Neural progenitor cell (in vitro differentiated cells): ENCODE results near the gene NKAIN1. TPM values are rescaled to one million over a fixed set of nuclear protein-coding genes. Genes with fewer than 3 reads are reported as not detected.

Source experiments
- DNase-seq: peaks from one replicate; pipeline ENCODE4 v3.0.0-alpha.2; 2016; ENCODE audit warnings: low spot score
- H2AFZ ChIP-seq: fragments of 200-600 bp; sonication (generic); replicated peaks from 2 replicates; pipeline ENCODE4 v1.6.1; 2016; ENCODE audit warnings: antibody characterized with exemption
- H3F3A ChIP-seq: fragments of 200-600 bp; sonication (generic); 2 replicates; pipeline ENCODE4 v1.6.1; 2016; ENCODE audit warnings: antibody characterized with exemption, low read depth
- H3K27ac ChIP-seq: fragments of 200-600 bp; sonication (generic); 2 replicates; pipeline ENCODE4 v1.5.1; 2016; ENCODE audit warnings: mild to moderate bottlenecking
- H3K27me3 ChIP-seq: fragments of 200-600 bp; sonication (generic); 2 replicates; pipeline ENCODE4 v1.6.1; 2016; ENCODE audit warnings: mild to moderate bottlenecking, moderate library complexity
- H3K36me3 ChIP-seq: fragments of 200-600 bp; sonication (generic); 2 replicates; pipeline ENCODE4 v1.5.1; 2016
- H3K4me1 ChIP-seq: fragments of 200-600 bp; sonication (generic); 2 replicates; pipeline ENCODE4 v1.6.1; 2016; ENCODE audit warnings: mixed run types
- H3K4me2 ChIP-seq: fragments of 200-600 bp; sonication (generic); 2 replicates; pipeline ENCODE4 v1.6.1; 2016
- H3K4me3 ChIP-seq: fragments of 200-600 bp; sonication (generic); 2 replicates; pipeline ENCODE4 v1.5.1; 2016
- H3K79me2 ChIP-seq: fragments of 200-600 bp; sonication (generic); 2 replicates; pipeline ENCODE4 v1.6.1; 2016; ENCODE audit warnings: low read depth
- H3K9ac ChIP-seq: fragments of 200-600 bp; sonication (generic); 2 replicates; pipeline ENCODE4 v1.6.1; 2016
- H3K9me3 ChIP-seq: fragments of 200-600 bp; sonication (generic); 2 replicates; pipeline ENCODE4 v1.5.1; 2016; ENCODE audit warnings: low read depth
- H4K20me1 ChIP-seq: fragments of 200-600 bp; sonication (generic); 2 replicates; pipeline ENCODE4 v1.6.1; 2016; ENCODE audit warnings: low read depth
- H3K27ac Mint-ChIP-seq: 3 replicates; pipeline ENCODE4 v1.8.0; 2021; ENCODE audit warnings: mixed read lengths
- H3K27me3 Mint-ChIP-seq: 2 replicates; pipeline ENCODE4 v1.8.0; 2022; ENCODE audit warnings: low read depth, mild to moderate bottlenecking, inconsistent platforms, moderate library complexity, mixed read lengths; ENCODE audit not compliant: insufficient read depth
- H3K36me3 Mint-ChIP-seq: 3 replicates; pipeline ENCODE4 v1.8.0; 2021; ENCODE audit warnings: mixed read lengths
- H3K4me1 Mint-ChIP-seq: 3 replicates; pipeline ENCODE4 v1.8.0; 2021; ENCODE audit warnings: mixed read lengths
- H3K4me3 Mint-ChIP-seq: 3 replicates; pipeline ENCODE4 v1.8.0; 2021; ENCODE audit warnings: mild to moderate bottlenecking, moderate library complexity, mixed read lengths
- H3K9me3 Mint-ChIP-seq: 3 replicates; pipeline ENCODE4 v1.8.0; 2020; ENCODE audit warnings: mixed read lengths
- EZH2 ChIP-seq: fragments of 200-600 bp; sonication (generic); IDR thresholded peaks from 2 replicates; pipeline ENCODE4 v1.6.1; 2017; ENCODE audit warnings: antibody characterized with exemption, mild to moderate bottlenecking, moderate library complexity
- EZH2phosphoT487 ChIP-seq: fragments of 200-600 bp; sonication (generic); IDR thresholded peaks from 2 replicates; pipeline ENCODE4 v1.6.1; 2017; ENCODE audit warnings: antibody characterized with exemption
- total RNA-seq: library from RNA; depleted of rRNA; stranded (reverse); fragments of >200 nt; gene quantifications from 2 replicates; pipeline ENCODE4 v1.2.3, GENCODE V29; 2015; ENCODE audit warnings: low replicate concordance
- TF ChIP-seq, protein P1 (sequence below): fragments of 200-600 bp; sonication (generic); IDR thresholded peaks from 2 replicates; pipeline ENCODE4 v1.5.1; 2017; ENCODE audit warnings: antibody characterized with exemption, mild to moderate bottlenecking

Gene NKAIN1
- total RNA-seq, 1 donor from 2014 or later: 14.5 TPM

DNA sequence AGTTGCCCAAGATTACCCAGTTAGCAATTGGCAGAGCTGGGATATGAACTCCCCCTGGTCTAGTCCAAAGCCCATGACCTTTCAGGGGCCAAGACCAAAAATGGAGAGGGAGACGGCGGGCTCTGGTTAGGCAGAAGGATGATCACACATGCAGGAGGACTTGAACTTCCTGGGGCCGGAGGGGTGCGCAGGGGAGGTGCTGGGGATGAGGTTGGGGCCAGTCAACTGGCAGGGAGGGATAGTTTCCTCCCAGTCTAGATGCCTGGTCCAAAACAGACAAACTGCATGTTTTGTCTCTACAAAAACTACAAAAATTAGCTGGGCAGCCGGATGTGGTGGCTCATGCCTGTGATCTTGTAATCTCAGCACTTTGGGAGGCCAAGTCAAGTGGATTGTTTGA lies 78.1 kb downstream of the NKAIN1 start:
- H3K4me2 ChIP-seq: no peak overlapping the region
- Mint-ChIP-seq H3K4me1 (peaks cover 6% of the 10 kb centered on the region), H3K9me3 (no peaks in the 10 kb centered on the region), H3K36me3 (no peaks in the 10 kb centered on the region), H3K27me3 (peaks cover 6% of the 10 kb centered on the region), H3K27ac (peak overlapping the region; percentile 78), H3K4me3 (no peak overlapping the region)
- H4K20me1 ChIP-seq: no peaks in the 10 kb centered on the region
- TF ChIP-seq EZH2 (no peak), EZH2phosphoT487 (no peak)
- TF ChIP-seq, protein P1, sequence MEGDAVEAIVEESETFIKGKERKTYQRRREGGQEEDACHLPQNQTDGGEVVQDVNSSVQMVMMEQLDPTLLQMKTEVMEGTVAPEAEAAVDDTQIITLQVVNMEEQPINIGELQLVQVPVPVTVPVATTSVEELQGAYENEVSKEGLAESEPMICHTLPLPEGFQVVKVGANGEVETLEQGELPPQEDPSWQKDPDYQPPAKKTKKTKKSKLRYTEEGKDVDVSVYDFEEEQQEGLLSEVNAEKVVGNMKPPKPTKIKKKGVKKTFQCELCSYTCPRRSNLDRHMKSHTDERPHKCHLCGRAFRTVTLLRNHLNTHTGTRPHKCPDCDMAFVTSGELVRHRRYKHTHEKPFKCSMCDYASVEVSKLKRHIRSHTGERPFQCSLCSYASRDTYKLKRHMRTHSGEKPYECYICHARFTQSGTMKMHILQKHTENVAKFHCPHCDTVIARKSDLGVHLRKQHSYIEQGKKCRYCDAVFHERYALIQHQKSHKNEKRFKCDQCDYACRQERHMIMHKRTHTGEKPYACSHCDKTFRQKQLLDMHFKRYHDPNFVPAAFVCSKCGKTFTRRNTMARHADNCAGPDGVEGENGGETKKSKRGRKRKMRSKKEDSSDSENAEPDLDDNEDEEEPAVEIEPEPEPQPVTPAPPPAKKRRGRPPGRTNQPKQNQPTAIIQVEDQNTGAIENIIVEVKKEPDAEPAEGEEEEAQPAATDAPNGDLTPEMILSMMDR: no peak
- H3K36me3 ChIP-seq: no peaks in the 10 kb centered on the region
- no peak overlapping the region for H3K9ac ChIP-seq
- H3K79me2 ChIP-seq: no peaks in the 10 kb centered on the region
- H3K27ac ChIP-seq: no peak overlapping the region
- DNase-seq: no peak
- H3K4me1 ChIP-seq: no peaks in the 10 kb centered on the region
- no peak overlapping the region for H2AFZ ChIP-seq
- no peaks in the 10 kb centered on the region for H3K27me3 ChIP-seq
- H3K4me3 ChIP-seq: no peak overlapping the region
- peaks cover 4% of the 10 kb centered on the region for H3F3A ChIP-seq
- H3K9me3 ChIP-seq: no peaks in the 10 kb centered on the region

DNA sequence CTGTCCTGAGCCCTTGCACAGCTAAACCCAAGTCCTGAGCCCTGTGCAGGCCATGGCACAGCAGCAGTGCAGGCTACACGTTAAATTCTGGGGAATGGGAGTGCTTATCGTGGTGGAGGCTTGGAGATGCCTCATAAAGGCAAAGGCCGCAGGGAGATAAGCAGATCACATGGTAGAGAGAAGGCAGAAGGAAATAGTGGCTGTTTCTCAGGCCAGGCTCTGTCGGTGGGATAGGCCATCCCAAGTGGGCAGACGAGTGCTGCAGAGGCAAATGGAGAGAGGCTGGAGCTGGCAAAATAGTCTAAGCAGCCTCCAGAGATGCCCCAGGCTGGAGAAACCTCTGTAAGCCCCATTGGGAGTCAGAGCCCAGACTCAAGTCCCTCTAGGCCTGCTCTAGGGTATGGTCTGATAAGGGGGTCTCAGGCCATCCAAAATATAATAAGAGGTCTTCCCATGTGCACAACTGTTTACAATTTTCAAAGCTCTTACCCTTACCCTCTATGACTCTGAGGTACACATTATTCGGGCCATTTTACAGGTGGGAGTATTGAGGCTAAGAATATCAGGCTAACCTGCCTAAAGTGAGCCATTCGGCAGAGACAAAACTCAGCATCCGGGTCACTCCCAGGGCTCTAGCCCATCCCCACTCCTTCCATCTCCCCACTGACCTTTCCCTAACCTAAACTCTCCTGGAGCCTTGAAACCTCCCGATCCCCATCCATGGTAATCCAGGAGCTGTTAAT lies 79.6 kb downstream of the NKAIN1 start:
- no peak overlapping the region for H3K4me2 ChIP-seq
- H3K27me3 ChIP-seq: no peaks in the 10 kb centered on the region
- Mint-ChIP-seq H3K4me3 (no peak overlapping the region), H3K9me3 (no peaks in the 10 kb centered on the region), H3K4me1 (peaks cover 9% of the 10 kb centered on the region), H3K27ac (peak overlapping the region; percentile 71), H3K27me3 (peaks cover 6% of the 10 kb centered on the region), H3K36me3 (no peaks in the 10 kb centered on the region)
- no peak for DNase-seq
- no peaks in the 10 kb centered on the region for H4K20me1 ChIP-seq
- H3K4me3 ChIP-seq: no peak overlapping the region
- H3K79me2 ChIP-seq: no peaks in the 10 kb centered on the region
- H3K9ac ChIP-seq: no peak overlapping the region
- H3K4me1 ChIP-seq: peaks cover 4% of the 10 kb centered on the region
- no peaks in the 10 kb centered on the region for H3K36me3 ChIP-seq
- H3K9me3 ChIP-seq: no peaks in the 10 kb centered on the region
- peaks cover 11% of the 10 kb centered on the region for H3F3A ChIP-seq
- H3K27ac ChIP-seq: no peak overlapping the region
- H2AFZ ChIP-seq: no peak overlapping the region
- TF ChIP-seq EZH2phosphoT487 (no peak), EZH2 (no peak)
- TF ChIP-seq, protein P1: no peak

DNA sequence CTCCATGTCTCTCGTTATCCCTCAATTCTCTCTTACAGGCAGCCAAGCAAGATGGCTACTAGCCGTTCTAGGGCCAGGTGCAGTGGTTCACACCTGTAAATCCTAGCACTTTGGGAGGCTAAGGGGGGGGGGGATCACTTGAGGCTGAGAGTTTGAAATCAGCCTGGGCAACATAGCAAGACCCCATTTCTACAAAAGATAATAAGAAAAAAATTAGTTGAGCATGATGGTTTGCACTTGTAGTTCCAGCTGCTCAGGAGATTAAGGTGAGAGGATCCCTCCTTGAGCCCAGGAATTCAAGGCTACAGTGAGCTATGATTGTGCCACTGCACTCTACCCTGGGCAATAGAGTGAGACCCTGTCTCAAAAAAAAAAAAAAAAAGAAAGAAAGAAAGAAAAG lies 80.4 kb downstream of the NKAIN1 start:
- DNase-seq: no peak
- H3K27ac Mint-ChIP-seq: no peak overlapping the region
- peaks cover 12% of the 10 kb centered on the region for H3K4me1 Mint-ChIP-seq
- Histone ChIP-seq H3K9me3 (no peaks in the 10 kb centered on the region), H3K27me3 (no peaks in the 10 kb centered on the region), H3K27ac (no peak overlapping the region), H4K20me1 (no peaks in the 10 kb centered on the region), H3F3A (peaks cover 15% of the 10 kb centered on the region), H3K4me3 (no peak overlapping the region), H3K36me3 (no peaks in the 10 kb centered on the region), H2AFZ (no peak overlapping the region), H3K4me2 (no peak overlapping the region), H3K79me2 (no peaks in the 10 kb centered on the region), H3K9ac (no peak overlapping the region), H3K4me1 (peaks cover 5% of the 10 kb centered on the region)
- H3K4me3 Mint-ChIP-seq: no peak overlapping the region
- peaks cover 2% of the 10 kb centered on the region for H3K9me3 Mint-ChIP-seq
- TF ChIP-seq EZH2phosphoT487: no peak
- no peak for TF ChIP-seq EZH2
- TF ChIP-seq, protein P1: no peak
- peaks cover 2% of the 10 kb centered on the region for H3K36me3 Mint-ChIP-seq
- peaks cover 6% of the 10 kb centered on the region for H3K27me3 Mint-ChIP-seq
